ENCODE results near the gene WDR72.

DNA sequence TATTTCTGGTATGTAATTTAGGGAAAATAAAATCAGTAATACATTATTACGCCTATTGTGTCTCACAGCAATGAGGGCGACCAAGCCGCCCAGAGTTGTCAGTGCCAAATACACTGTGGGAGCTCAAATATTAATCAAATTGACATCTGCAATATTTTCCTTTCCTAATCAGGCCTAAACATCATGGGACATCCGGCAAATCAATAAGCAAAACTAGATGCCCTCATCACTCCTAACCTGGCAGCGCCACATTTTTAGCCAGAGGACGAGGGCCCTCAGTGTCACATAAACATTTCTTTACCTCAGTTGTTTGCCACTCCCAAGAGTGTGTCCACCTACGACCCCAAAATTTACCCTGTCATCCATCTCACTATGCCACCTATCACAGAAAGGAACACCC lies 64.1 kb downstream of the WDR72 start:
- no peak for TF ChIP-seq ZFP30 (CRISPR knock-in tag; IDR thresholded peaks at IDR 0.05)
- TF ChIP-seq ZFP3 (CRISPR knock-in tag; IDR thresholded peaks at IDR 0.05), result no peak
- no peak for TF ChIP-seq SNAI2 (CRISPR knock-in tag; IDR thresholded peaks at IDR 0.05)
- TF ChIP-seq RARB (CRISPR knock-in tag; IDR thresholded peaks at IDR 0.05), result no peak
- TF ChIP-seq ZNF565 (CRISPR knock-in tag; conservative IDR thresholded peaks at IDR 0.05; ENCODE audit: low read depth), result no peak

Data from SK-N-SH treated with all-trans-retinoic acid at 6 μM for 48 hours (cell line).